Measurements from ENCODE around the gene CYP4F11.
"Not testable (repeated sequence)": the region's sequence is repeated elsewhere in the genome, so short reads cannot be mapped to it uniquely, and the experiment has no call there.

CYP4F11 gene

DNA sequence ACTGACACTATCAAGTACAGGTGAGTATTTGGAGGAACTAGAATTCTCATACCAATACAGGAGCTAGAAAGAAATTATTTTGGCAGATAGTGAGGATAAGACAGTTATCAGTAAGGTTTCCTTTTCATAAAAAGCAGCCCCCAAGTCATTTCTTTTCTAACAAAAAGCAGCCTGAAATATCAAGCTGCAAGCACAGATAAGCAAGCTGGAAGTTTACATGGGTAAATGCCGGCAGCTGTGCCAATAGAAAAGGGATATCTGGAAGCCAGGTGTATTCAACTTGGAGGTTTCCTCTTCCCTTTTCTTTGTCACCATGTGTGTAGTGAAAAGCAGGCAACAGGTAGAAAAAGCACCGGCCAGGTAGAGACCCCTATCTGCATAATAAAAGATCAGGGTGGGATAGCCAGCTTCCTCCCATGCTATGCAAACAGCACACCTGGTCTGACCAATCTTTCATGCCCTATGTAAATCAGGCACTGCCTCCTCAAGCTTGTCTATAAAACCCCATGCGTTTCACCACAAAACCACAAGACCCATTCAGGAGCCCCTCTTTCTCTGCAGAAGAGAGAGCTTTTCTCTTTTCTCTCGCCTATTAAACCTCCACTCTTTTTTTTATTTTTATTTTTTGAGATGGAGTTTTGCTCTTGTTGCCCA lies 59.4 kb downstream of the CYP4F11 start:
- DNase-seq: no peak

DNA sequence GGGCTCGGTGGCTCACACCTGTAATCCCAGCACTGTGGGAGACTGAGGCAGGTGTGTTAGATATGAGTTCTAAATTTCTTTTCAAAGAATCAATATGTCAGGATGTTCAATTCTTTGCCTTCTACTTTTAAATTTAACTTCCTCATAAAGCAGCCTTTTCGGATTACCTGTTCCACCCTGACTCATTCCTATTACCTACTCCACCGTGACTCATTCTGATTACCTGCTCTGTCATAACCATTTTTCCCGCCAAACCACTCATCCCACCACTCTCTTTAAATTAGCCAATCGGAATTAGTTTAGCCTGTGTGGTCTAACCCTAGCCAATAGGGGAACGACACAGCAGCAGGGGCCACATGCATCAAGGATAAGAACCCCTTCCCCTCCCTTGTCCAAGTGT lies 60.6 kb downstream of the CYP4F11 start:
- not testable (repeated sequence) for DNase-seq

DNA sequence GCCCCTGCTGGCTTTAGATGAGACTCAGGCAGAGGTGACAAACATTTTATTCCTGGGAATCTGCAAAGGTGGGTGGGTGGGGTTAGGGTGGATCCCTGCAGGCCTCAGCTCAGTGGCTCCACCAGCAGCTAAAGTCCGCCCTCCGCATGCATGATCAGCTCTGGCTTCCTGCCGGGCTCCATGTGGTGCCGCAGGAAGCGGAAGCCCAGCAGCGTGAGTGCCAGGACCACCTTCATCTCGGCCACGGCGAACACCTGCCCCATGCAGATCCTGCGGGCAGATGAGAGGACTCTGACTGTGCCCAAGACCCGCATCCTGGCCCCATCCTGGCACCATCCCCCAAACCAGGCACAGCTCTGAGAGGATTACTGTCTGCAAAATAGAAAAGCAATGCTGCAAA lies 62.8 kb downstream of the CYP4F11 start:
- peak; percentile 17 for DNase-seq

- no peak for DNase-seq
Measured at GRCh38 chr19:15869873-15870272, 64.5 kb downstream of the CYP4F11 start.

DNA sequence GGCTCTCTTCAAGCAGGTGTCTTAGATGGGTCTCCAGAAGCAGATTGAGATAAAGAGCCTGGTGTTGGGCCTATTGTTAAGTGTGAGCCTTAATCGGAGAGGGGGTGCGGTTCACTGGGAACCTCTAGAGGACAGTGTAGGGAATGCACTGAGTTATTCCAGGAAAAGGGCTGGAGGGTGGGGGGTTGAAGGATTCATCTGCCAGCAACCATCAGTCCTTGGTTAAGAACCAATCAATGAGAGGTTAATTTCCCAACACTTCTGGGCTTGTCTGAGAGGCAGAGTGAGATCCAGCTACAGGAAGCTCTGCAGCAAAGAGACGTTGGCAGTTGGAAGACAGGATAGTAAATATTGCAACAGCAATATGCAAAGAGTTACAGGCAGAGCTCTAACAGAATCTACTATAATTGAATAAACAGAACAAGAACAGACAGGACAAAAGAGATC lies 65.2 kb downstream of the CYP4F11 start:
- DNase-seq: peak; percentile 47

GRCh38 chr19:15866636-15867035 lies 67.7 kb downstream of the CYP4F11 start:
- no peak for DNase-seq

- DNase-seq: no peak
Measured at GRCh38 chr19:15864824-15865223, 69.5 kb downstream of the CYP4F11 start.

DNA sequence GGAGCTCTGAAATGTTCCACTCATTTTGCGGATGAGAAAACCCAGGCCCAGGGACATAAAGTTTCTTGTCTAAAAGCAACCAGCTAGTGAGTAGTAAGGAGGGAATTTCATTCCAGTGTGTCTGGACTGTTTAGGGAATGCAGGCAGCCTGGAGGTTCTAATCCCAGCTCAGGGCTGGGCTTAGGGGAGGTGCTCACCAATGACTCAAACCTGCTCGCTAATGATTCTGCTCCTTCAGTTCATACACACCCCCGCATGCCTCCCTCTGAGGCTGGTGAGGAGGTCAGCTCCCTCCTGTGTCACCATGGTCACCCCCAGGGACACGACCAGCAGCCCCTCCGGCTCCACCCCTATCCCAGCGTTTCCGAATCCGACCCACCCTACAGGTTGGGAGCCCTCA lies 71.1 kb downstream of the CYP4F11 start:
- no peak for DNase-seq

DNA sequence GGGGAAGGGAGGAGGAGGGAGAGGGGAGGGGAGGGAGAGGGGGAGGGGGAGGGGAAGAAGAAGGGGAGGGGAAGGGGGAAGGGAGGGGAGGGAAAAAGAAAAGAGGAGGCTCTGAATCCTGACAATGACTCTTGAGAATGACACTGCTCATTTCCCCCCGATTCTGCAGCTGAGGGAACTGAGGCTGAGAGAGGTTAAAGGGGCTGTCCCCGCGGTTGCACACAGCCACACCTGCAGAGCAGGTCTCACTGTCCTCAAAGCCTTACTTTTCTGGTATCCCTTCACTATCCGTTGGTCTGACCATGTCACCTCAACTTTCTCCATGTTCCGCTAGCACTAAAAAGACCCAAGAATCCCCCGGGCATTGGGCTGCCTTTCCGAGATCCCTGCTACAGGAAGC lies 71.9 kb downstream of the CYP4F11 start:
- no peak for DNase-seq
